C4-2B (cell line): ENCODE data around the gene CCR5AS.
"Not testable (repeated sequence)": the region's sequence is repeated elsewhere in the genome, so short reads cannot be mapped to it uniquely, and the experiment has no call there.

Experiments
- H3K27ac ChIP-seq: fragments of 450-650 bp; 2 replicates; pipeline ENCODE4 v1.5.1; 2017
- ZFX ChIP-seq: fragments of 450-650 bp; IDR thresholded peaks from 2 replicates; pipeline ENCODE4 v1.6.1; 2017
- TF ChIP-seq, protein P1 (sequence below): fragments of 450-650 bp; conservative IDR thresholded peaks from 2 replicates; pipeline ENCODE4 v1.5.1; 2017; ENCODE audit warnings: mild to moderate bottlenecking

The CCR5AS gene

DNA sequence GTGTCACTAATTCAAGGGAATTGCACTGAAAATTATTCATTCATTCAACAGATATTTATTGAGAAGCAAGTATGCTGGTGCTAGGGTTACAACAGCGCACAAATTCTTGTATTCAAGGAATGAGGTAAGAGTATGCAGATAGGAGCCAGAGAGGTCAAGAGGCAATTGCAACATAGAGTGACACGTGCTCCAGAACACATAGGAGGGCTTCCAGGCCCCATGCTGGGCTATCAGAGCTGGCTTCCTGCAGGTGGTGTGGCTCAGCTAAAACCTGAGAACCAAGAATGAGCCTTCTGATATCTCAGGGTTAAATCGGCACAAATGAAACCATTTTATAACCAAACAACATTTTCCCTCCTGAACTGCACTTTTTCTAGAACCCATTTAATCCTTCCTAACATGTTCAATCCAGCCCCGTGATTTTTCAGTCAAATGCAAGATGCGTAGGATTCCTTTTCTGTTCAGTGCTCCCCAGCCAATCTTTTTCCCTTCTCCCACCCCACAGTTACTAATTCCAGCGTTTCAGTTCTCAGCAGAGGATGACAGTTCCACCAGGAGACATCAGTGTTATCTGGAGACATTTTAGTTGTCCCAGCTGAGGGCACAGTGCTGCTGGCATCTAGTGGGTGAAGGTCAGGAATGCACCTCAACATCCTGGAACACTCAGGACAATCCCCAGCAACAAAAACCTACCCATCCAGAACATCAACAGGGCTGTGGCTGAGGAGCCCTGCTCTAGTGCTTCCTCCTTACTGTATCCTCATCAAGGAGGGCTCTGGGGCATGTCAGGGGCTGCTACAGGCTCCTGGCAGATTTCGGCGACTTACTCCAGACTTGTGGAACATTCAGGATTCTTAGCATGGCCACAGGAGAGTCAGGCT is 13.1 kb downstream of the CCR5AS start:
- H3K27ac ChIP-seq = no peak overlapping the region
- TF ChIP-seq, protein P1, sequence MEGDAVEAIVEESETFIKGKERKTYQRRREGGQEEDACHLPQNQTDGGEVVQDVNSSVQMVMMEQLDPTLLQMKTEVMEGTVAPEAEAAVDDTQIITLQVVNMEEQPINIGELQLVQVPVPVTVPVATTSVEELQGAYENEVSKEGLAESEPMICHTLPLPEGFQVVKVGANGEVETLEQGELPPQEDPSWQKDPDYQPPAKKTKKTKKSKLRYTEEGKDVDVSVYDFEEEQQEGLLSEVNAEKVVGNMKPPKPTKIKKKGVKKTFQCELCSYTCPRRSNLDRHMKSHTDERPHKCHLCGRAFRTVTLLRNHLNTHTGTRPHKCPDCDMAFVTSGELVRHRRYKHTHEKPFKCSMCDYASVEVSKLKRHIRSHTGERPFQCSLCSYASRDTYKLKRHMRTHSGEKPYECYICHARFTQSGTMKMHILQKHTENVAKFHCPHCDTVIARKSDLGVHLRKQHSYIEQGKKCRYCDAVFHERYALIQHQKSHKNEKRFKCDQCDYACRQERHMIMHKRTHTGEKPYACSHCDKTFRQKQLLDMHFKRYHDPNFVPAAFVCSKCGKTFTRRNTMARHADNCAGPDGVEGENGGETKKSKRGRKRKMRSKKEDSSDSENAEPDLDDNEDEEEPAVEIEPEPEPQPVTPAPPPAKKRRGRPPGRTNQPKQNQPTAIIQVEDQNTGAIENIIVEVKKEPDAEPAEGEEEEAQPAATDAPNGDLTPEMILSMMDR = no peak
- TF ChIP-seq ZFX = no peak

DNA sequence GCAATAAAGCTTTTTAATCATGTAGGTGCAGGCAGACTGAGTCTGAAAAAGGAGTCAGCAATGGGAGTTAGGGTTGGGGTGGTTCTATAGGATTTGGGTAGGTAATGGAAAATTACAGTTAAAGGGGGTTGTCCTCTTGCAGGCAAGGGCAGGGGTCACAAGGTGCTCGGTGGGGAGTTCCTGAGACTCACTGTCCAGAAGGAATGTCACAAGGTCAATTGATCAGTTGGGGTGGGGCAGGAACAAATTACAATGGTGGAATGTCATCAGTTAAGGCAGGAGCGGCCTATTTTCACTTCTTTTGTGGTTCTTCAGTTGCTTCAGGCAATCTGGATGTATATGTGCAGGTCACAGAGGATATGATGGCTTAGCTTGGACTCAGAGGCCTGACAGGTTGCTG is 13.9 kb downstream of the CCR5AS start:
- H3K27ac ChIP-seq = no peak overlapping the region
- TF ChIP-seq ZFX = no peak
- TF ChIP-seq, protein P1 = no peak

DNA sequence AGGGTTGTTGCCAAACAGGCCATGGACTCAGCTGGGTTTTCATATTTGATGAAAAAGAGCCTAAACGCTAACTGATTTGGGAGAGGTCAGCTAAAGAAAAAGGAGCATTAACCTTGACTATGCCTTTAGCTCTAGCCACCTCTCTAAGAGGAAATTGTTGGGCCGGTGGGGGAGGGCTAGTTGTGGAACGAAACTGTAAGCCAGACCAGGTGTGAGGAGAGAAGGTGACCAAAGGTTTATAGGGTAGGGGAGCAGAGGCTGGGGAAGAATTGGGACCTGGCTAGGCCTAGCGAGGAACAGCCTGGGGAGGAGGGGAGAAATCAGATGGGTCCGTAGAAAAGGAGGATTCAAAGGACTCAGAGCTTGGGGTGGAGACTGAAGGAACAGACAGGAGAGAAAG is 15.3 kb downstream of the CCR5AS start:
- H3K27ac ChIP-seq = not testable (repeated sequence)

DNA sequence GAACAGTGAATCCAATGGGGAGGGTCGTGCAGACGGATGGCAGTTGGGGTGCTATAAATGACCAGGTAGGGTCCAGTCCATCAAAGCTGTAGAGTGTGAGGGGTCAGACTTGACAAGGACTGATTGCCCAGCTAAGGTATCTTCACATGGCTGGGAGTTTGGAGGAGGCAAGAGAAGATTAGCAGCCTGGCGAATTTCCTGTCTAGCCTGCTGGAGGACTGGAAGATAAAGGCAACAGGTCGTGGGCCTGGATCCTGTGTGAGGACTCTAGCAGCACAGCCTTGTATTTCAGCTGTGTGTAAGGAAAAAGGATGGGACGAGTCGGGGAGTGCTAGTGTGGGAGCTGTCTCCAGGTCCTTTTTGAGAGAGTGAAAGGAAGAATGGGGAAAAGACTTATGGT is 17.6 kb downstream of the CCR5AS start:
- no peak overlapping the region for H3K27ac ChIP-seq

DNA sequence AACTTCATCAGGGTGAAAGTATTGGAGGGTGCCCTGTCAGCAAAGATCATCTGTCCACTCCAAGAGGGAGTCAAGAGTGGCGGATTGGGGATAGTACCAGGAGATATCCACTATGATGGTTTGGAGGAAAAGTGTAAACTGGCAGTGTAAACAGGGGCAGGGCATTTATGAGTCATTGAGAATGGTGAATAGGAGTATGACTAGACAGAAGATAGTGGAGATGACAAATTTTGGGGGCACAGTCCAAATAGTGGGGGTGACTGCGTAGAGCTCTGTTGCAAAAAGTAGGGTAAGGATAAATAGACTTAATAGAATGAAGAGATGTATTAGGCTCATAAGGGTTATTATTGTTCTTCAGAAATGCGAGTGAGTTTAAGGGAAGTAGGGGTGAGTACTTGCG is 18.0 kb downstream of the CCR5AS start:
- not testable (repeated sequence) for H3K27ac ChIP-seq

More for the DNA sequence above, 17.6 kb downstream of the CCR5AS start:
- TF ChIP-seq, protein P1 = no peak
- no peak for TF ChIP-seq ZFX

DNA sequence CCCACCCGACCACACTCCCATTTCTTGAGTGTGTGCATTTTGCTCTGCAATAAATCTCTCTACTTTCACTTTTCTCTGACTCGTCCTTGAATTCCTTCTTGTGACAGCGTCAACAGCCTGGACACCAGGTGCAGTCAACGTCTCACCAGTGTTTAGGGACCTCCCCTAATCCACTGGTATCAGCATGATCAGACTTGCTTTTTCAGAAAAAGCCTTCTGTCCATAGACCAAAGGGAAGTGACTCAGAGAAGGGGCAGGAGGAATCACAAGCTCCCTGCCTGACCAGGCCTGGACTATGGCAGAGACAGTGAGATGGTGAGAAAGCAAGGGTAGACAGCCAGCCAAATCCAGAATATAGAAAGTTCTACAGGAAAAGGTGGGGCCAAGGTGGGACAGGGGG is 20.7 kb downstream of the CCR5AS start:
- TF ChIP-seq, protein P1 = no peak
- no peak for TF ChIP-seq ZFX

DNA sequence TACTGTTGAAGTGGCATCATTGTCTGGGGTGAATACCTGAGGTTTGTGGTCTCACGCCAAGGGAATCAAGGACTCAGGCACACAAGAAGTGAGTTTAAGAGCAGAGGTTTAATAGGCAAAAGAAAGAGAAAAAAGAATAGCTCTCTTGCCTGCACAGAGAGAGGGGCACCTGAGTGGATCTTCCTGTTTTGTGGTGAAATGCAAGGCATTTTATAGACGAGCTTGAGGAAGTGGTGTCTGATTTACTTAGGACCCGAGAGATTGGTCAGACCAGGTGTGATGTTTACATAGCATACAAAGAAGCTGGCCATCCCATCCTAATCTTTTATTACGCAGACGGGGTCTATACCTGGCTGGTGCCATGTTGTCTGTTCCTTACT is 22.9 kb downstream of the CCR5AS start:
- H3K27ac ChIP-seq = no peak overlapping the region
- TF ChIP-seq, protein P1 = no peak
- TF ChIP-seq ZFX = no peak

More for the DNA sequence above, 20.7 kb downstream of the CCR5AS start:
- no peak overlapping the region for H3K27ac ChIP-seq

DNA sequence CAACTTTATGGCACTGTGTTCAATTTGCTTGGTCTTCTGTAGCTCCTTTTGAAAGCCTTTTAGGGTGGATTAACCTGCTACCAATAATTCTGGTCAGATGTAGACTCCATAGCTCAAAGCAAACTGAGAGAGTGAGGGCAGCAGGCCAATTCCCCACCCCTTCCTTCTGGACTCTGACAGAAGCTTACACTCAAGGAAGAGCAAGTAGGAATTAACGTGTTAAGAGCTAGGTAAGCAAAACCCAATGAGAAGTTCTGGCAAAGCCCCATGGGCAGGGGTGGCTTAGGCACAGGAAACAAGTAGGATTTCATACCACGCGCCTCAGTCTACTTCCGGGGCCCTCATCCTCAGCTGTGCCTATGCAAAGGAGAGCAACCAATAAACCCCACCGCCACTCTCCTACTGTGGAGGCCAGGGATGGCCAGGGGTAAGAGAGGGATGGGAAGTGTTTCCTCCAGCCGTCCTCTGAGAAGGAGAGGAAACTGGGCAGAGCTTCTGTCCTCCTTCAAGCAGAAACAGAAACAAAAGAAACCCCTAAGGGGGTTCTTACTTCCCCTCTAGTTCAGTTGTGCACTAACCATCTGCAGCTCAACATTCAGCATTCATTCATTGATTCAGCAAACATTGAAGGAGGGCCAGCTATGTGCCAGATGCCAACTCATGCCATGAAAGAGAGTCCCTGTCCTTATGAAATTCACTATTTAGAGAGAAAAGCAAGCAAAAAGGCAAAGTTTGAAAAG is 23.5 kb downstream of the CCR5AS start:
- no peak for TF ChIP-seq ZFX
- TF ChIP-seq, protein P1 = no peak
- no peak overlapping the region for H3K27ac ChIP-seq
